GM18909 (cell line): Measurements from ENCODE around the gene RAE1.

Experiments used
- ATAC-seq: cut with Tn5 transposase; IDR thresholded peaks from one replicate; pipeline ENCODE4 v1.9.1; 2021; ENCODE audit warnings: mild to moderate bottlenecking; ENCODE audit not compliant: unreplicated experiment, poor library complexity

The RAE1 gene

DNA sequence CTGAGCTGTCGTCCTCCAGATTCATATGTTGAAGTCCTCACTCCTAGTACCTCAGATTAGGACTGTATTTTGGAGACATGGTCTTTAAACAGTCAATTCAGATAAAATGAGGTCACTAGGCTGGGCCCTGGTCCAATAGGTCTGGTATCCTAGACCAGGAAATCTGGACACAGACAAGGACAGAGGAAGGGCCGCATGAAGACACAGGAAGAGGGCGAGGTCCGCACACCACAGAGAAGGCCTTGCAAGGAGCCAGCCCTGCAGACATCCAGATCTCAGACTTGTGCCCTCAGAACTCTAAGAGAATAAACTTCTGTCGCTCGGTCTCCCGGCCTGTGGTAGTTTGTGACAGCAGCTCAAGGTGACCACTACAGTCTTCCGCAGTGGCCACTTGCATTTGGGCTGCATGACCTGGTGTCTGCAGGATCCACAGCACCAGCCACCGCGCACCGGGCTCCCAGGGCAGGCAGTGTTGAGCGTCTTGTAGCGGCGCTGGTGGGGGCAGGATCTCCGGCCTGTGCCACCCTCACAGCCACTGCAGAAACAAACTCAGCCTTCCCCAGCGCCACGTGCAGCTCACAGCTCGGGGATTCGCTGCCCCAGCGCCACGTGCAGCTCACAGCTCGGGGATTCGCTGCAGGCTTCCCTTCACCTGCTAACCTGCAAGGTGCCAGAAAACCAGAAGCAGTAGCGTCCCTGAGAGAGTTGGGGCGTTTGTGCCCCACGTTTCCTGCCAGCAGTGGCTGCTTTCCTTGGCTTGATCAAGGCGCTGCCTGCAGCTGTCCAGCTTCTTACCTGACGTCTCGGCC lies 34.1 kb downstream of the RAE1 start:
- no peak for ATAC-seq

DNA sequence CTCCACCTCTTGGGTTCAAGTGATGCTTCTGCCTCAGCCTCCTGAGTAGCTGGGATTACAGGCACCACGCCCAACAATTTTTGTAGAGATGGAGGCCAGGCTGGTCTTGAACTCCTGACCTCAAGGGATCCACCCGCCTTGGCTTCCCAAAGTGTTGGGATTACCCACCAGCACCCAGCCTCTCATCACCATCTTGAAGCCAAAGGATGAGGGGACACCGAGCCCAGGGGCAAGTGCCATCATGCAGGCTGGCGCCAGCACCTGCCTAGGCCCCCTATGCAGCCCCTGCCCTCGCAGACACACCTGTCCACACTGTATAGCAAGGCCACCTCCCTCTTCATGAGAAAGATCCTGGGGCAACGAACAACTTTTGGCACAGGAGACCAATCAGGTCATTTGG lies 34.9 kb downstream of the RAE1 start:
- ATAC-seq, result no peak

GRCh38 chr20:57386762-57387161 lies 35.7 kb downstream of the RAE1 start:
- no peak for ATAC-seq

DNA sequence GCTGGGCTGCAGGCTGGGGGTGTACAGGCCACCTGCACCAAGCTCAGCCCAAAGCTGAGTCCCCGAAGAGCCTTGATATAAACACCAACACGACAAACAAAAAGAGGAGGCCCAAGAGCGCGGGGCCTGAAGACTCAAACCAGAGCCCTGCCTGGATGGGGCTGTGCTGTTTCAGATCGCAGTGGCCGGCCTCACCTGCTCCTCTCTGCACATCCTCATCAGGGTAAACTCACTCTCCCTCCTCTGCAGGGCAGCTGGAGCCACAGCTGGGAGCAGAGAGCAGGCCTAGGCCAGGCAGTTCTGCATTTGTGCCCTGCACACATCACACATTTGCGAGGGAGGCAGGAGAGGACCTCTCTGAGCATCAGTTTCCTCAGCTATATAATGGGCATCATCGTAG lies 36.4 kb downstream of the RAE1 start:
- no peak for ATAC-seq

GRCh38 chr20:57387945-57388371 lies 36.9 kb downstream of the RAE1 start:
- no peak for ATAC-seq

GRCh38 chr20:57388953-57389694 lies 38.1 kb downstream of the RAE1 start:
- peak; percentile 33 for ATAC-seq

DNA sequence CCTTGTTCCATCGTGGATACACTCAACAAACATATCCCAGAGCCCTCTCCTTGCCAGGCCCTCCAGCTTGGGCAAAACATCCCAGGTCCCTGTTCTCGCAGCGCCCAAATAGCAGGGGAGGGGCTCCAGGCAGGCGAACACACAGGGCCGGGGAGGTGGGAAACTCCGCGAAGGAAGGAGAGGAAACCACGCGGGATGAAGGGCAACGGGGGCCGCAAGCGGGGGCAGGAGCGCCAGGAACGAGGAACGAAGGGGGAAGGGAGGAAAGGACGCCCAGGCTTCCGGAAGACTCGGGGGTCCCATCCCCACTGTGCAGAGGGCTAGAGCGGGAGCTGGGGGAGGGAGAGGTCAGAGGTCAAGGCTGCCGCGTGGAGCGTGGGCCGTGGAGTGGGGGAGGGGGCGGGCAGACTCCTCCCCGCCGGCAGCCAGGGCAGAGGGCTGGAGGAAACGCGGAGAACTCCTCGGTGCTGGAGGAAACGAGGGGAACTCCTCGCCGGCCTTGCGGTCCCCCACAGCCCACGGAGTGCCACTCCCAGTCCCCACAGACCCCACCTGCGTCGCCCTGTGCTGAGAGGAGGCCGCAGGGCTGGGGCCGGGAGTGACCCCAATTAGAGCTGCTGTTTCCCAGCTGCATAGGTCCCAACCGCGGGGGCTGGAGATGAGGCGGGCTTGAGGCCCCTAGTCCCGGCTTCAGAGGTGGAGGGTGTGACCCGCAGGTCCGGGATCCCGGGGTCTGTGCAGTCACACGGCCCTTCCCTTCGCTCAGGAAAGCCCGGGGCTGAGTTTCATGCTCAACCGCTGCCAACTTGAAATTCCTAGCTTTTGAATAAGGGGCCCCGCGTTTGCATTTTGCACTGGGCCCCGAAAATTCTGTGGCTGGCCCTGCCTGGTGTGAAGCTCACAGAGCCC lies 38.9 kb downstream of the RAE1 start:
- ATAC-seq, result no peak

- peak; percentile 55 for ATAC-seq
Observed at GRCh38 chr20:57390604-57391438, 39.8 kb downstream of the RAE1 start, which contains the start of gene RBM38. RBM38 (plus strand) TSS chr20:57391396; CDS start chr20:57391582, 186 bp downstream.

DNA sequence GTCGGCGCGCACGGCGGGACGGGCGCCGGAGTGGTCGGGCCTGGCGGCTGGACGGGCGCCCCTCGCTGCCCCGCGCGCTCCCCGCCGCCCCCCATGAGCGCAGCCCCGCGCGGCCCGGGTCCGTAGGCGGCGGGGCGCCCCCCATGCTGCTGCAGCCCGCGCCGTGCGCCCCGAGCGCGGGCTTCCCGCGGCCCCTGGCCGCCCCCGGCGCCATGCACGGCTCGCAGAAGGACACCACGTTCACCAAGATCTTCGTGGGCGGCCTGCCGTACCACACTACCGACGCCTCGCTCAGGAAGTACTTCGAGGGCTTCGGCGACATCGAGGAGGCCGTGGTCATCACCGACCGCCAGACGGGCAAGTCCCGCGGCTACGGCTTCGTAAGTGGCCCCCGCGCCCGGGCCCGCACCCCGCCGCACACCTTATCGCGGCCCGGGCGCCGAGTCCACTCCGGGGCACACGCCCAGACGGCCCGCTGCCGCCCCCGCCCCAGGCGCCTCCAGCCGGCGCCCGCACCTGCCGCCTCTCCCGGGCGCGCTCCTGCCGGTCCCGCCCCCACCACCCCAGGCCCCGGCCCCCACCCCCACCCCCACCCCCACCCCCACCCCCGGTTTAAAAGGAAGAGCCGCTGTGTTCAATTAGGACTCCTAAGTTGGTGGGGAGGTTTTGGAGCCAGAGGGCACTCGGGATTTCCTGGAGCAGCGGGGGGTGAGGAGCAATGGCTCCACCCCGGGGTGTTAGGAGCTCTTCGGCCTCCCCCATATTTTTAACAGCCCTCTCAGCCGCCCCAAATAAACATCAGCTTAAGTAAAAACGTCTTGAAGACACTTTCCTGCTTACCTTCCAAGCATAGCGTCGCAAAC lies 40.6 kb downstream of the RAE1 start:
- ATAC-seq, result peak; percentile 12

- ATAC-seq, result peak; percentile 28
Observed at GRCh38 chr20:57392512-57393271, 41.6 kb downstream of the RAE1 start.

DNA sequence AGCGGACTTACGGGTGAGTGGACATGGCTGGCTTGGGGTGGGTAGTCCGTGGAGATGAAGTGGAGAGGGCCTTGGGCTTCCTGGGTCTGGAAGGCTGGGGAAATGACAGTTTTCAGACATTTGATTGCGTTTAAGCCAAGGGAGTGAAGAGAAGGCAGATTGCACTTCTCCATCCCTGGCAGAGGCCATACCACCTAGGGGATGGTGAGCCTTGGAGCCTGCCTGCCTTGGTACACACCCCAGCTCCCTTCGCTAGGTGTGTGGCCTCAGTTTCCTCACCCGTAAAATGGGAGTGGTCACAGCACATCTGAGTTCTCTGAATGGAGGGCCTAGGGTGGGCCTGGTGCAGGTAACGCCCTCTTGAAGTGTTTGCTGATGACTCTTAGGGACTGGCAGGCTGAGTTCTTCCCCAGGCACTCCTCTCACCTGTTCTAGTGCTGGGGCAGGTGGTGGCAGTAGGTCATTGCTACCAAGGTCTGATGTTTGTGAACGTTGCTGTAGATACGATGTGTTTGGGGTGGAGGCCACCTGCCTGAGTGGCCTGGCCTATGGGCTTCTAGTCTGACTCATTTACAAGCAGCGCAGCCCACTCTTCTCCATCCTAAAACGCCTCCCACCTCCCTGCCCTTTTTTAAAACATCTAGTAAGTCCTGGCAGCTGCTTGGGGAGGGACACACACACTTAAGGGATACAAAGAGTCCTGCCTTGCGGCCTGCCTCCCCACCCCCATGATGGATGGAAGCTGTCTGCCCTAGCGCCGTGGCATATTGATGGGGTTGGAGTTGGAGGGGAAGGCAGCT lies 42.5 kb downstream of the RAE1 start:
- ATAC-seq, result no peak

GRCh38 chr20:57394121-57395082 lies 43.3 kb downstream of the RAE1 start:
- no peak for ATAC-seq

DNA sequence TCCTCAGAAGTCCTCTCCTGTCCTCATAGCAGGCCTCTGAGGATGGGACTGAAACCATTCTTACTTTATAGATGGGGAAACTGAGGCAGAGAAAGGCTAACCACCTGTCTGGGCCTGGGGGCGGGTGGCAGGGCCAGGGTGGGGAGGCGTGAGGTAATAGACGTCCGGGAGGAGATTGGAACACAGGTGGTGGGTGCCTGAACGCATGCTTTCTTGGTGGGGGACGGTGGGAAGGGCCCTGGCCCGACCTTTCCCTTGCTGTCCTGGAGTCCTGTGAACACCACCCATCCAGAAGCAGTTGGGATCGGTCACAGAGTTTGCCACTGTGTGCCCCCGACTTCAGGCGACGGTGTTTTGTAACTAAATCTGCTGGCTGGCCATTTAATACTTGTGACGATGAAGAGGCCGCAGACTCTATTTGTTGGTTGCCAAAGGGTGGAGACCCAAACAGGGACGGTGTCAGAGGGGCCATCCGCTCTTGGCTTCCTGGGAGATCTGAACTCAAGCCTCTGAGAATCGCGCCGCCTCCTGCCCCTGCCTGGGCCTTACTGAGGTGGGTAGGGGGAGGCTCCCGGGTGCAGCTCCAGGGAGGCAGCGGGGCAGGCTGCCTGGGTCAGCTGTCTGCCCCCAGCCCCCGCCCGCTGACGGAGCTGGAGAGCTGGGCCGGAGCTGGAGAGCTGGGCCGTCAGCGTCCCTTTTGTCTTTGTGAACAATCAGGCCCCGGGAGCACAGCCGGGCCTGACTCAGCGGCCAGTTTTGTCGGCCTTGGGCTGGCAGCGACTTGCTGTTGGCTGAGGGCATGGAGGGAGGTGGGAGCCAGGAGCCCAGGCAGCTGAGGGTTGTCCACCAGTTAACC lies 44.3 kb downstream of the RAE1 start:
- no peak for ATAC-seq

- ATAC-seq, result no peak
Observed at GRCh38 chr20:57396212-57396983, 45.3 kb downstream of the RAE1 start.
